AML-193 (cell line): Measurements from ENCODE around the gene INPP4A.

Source experiments
- DNase-seq, 2 experiments: peaks; one replicate each; lab custom pipeline; 2025; lab: John Stamatoyannopoulos, UW

The INPP4A gene

GRCh38 chr2:98460573-98461497 is 16.2 kb downstream of the INPP4A start:
- no peak for DNase-seq

- DNase-seq: no peak
Measured at GRCh38 chr2:98461498-98462049, 16.9 kb downstream of the INPP4A start.

- no peak for DNase-seq
Measured at GRCh38 chr2:98463081-98463481, 18.4 kb downstream of the INPP4A start.

GRCh38 chr2:98463551-98463971 is 18.9 kb downstream of the INPP4A start:
- no peak for DNase-seq

DNA sequence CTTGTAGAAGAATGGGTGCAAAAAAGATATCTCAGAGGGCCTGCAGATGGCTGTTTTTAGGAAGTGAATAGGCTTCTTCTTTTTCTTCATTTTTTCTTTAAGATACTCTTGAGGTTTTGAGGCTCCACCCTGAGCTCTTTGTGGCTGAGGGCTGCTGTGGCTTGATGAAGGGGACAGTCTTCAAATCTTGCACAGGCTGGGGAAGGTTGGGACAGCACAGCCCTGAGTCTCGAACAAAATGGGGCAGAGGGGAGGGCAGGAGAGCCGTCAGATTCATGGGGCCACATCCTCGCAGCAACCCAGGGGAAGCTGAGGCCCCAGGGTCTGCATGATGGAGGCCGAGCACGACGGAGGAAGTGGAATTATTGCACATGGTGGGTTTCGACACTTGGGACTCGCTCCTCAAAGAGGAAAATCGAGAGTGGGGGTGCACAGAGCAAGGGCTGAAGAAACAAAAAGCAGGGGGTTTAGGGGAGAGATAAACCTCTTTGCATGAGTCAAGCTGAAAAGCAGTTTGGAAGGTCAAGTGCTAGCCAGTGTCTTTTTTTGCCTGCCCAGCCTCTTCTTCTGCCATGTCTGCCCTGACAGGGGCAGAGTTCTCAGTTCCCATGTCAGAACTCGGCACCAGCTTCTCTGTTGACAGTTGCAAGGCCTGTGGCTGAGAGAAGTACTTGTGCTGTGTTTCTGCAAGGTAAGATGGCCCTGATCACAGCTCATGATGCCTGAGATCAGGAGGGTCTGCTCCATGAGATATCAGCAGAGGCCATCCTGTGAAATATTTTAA is 19.5 kb downstream of the INPP4A start:
- DNase-seq: peak; percentile 68 to 74

DNA sequence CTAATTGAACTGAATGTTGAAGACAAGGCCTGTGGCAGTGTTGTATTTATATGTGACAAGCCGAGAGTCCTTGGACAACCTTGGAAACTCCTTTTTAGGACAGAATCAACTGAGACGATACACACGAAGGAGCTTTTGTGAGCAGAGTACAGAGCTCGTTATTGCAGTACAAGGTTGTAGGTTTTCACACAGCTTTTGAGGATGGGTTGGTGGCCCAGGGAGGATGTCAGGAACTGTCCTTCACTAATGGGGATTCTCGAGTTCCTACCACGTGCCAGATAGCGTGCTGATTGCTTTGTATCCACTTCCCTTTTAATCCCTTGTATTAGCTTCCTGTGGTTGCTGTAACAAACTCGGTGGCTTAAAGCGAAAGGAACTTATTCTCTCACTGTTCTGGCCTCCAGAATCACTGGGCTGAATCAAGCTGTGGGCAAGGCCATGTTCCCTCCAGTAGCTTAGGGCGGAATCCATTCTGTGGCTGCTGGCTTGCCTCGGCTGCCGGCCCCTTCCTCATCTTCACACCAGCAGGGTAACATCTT is 20.2 kb downstream of the INPP4A start:
- DNase-seq: peak; percentile 89

DNA sequence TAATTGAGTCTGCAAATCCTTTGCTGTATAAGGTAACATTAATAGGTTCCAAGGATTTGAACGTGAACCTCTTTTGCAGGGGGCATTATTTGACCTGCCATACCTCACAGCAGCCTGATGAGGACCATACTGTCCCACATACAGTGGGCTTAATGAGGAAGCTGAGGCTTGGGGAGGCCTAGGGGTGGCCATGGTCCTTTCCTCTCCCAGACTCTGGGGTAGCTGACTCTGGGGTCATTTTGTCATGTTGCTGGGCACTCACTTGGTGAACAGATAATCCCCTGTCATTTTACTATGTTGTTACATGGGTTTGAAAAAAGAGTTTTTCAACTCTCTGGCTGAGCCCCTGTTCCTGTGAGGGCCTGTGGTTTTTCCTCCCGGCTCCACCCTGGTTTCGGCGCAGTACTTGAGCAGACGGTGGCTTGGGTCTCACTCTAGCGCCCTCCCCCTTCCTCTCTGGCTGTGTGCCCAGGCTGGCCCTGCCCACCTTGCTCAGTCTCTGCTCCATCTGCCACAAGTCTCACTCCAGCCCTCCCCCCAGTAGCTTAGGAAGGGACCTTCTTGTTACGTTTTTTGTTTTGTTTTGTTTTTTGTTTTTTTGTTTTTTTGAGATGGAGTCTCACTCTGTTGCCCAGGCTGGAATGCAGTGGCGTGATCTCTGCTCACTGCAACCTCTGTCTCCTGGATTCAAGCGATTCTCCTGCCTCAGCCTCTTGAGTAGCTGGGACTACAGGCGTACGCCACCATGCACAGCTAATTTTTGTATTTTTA is 21.0 kb downstream of the INPP4A start:
- peak; percentile 36 to 49 for DNase-seq

GRCh38 chr2:98467082-98467536 is 22.5 kb downstream of the INPP4A start:
- no peak for DNase-seq

GRCh38 chr2:98467652-98468051 is 23.0 kb downstream of the INPP4A start:
- DNase-seq: no peak

GRCh38 chr2:98468621-98469236 is 24.1 kb downstream of the INPP4A start:
- DNase-seq: no peak

GRCh38 chr2:98469862-98470544 is 25.3 kb downstream of the INPP4A start:
- DNase-seq: no peak

GRCh38 chr2:98470851-98471255 is 26.2 kb downstream of the INPP4A start:
- no peak for DNase-seq

GRCh38 chr2:98471402-98472131 is 26.9 kb downstream of the INPP4A start:
- DNase-seq: no peak

GRCh38 chr2:98472132-98472650 is 27.5 kb downstream of the INPP4A start:
- no peak for DNase-seq

- no peak for DNase-seq
Measured at GRCh38 chr2:98472961-98473746, 28.5 kb downstream of the INPP4A start.

- no peak for DNase-seq
Measured at GRCh38 chr2:98473995-98474780, 29.5 kb downstream of the INPP4A start.

DNA sequence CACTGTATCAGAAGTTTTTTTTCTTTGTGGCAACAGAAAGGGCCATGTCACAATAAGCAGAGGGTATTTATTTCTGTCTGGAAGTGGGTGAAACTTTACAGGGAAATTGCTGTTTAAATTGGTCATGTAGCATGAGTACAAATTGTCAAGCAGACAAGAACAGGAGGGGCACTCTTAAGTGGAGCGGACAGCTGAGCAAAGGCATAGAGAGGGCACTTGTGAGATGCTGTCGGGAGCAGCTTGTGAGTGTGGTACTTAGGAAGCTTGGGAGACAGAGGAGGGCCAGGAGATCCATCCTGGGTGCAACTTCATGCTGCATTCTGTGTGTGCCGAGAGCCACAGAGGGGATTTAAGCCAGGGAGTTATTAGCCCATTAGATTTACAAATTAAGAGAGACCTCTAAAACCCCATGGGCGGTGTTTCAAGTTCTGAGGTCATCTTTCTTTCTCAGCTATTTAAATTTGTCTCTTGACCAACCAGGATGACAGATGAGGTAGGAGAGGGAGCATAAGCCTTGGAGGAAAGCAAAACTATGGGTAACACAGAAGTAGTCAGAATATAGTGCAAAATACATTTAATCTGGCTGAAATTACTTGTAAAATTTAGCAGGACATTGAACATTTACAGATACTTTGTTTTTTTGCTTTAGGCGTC is 30.4 kb downstream of the INPP4A start:
- no peak for DNase-seq
